Measurements from ENCODE around the gene SYTL2.
"Not testable (repeated sequence)": the region's sequence is repeated elsewhere in the genome, so short reads cannot be mapped to it uniquely, and the experiment has no call there.

GRCh38 chr11:85859541-85859940 is 48.6 kb upstream of the SYTL2 start:
- TF ChIP-seq CTCF, POLR2AphosphoS5 (IDR thresholded peaks at IDR 0.05): not testable (repeated sequence)
